ENCODE measurements around the gene FRK. TPM values are rescaled to one million over a fixed set of nuclear protein-coding genes. Genes with fewer than 3 reads are reported as not detected.

FRK gene
- polyA plus RNA-seq, 1 experiment, result 0.02 TPM

GRCh38 chr6:115901896-115902295 lies 158.8 kb downstream of the FRK start:
- H3K36me3 ChIP-seq (ENCODE audit: control insufficient read depth, insufficient read depth, low read length), result no peaks in the 10 kb centered on the region
- no peak for DNase-seq (ENCODE audit: low read depth)
- no peaks in the 10 kb centered on the region for H3K27me3 ChIP-seq (ENCODE audit: control insufficient read depth, insufficient read depth, low read length)
- no peak for TF ChIP-seq CTCF (IDR thresholded peaks at IDR 0.05; ENCODE audit: insufficient read depth, low read depth, low read length)
- no peak overlapping the region for H3K4me3 ChIP-seq (ENCODE audit: low read depth, low read length)
- ChIA-PET POLR2A (no interaction called here), CTCF (interaction anchor here (0.8 kb wide), 1 partner anchor 9 kb away, joined by 3 read pairs; no protein-coding TSS in a partner anchor)

GRCh38 chr6:115899730-115900282 lies 160.9 kb downstream of the FRK start:
- TF ChIP-seq CTCF (IDR thresholded peaks at IDR 0.05; ENCODE audit: insufficient read depth, low read depth, low read length), result no peak
- Histone ChIP-seq H3K4me3 (ENCODE audit: low read depth, low read length) (no peak overlapping the region), H3K36me3 (ENCODE audit: control insufficient read depth, insufficient read depth, low read length) (no peaks in the 10 kb centered on the region), H3K27me3 (ENCODE audit: control insufficient read depth, insufficient read depth, low read length) (no peaks in the 10 kb centered on the region)
- ChIA-PET POLR2A (no interaction called here), CTCF (interaction anchor here (1.2 to 1.5 kb wide), 2 partner anchors 9 to 1152 kb away, joined by 4 to 7 read pairs; no protein-coding TSS in a partner anchor)
- no peak for DNase-seq (ENCODE audit: low read depth)

GRCh38 chr6:115898246-115898645 lies 162.4 kb downstream of the FRK start:
- CTCF ChIA-PET, result interaction anchor here (1.4 kb wide), 1 partner anchor 1150 kb away, joined by 6 read pairs; no protein-coding TSS in a partner anchor
- Histone ChIP-seq H3K27me3 (ENCODE audit: control insufficient read depth, insufficient read depth, low read length) (no peaks in the 10 kb centered on the region), H3K36me3 (ENCODE audit: control insufficient read depth, insufficient read depth, low read length) (no peaks in the 10 kb centered on the region), H3K4me3 (ENCODE audit: low read depth, low read length) (no peak overlapping the region)
- no peak for TF ChIP-seq CTCF (IDR thresholded peaks at IDR 0.05; ENCODE audit: insufficient read depth, low read depth, low read length)
- POLR2A ChIA-PET, result no interaction called here
- DNase-seq (ENCODE audit: low read depth), result no peak

GRCh38 chr6:115896538-115897129 lies 164.1 kb downstream of the FRK start:
- TF ChIP-seq CTCF (IDR thresholded peaks at IDR 0.05; ENCODE audit: insufficient read depth, low read depth, low read length), result peak; percentile 76
- Histone ChIP-seq H3K4me3 (ENCODE audit: low read depth, low read length) (no peak overlapping the region), H3K27me3 (ENCODE audit: control insufficient read depth, insufficient read depth, low read length) (no peaks in the 10 kb centered on the region), H3K36me3 (ENCODE audit: control insufficient read depth, insufficient read depth, low read length) (no peaks in the 10 kb centered on the region)
- ChIA-PET POLR2A (no interaction called here), CTCF (interaction anchor here (0.6 to 2.2 kb wide), 15 partner anchors 9 to 1156 kb away, joined by 3 to 9 read pairs (median 3); no protein-coding TSS in a partner anchor)
- peak; percentile 1 for DNase-seq (ENCODE audit: low read depth)

- ChIA-PET CTCF (interaction anchor here (0.8 kb wide), 1 partner anchor 1146 kb away, joined by 3 read pairs; no protein-coding TSS in a partner anchor), POLR2A (no interaction called here)
- H3K36me3 ChIP-seq (ENCODE audit: control insufficient read depth, insufficient read depth, low read length), result no peaks in the 10 kb centered on the region
- H3K4me3 ChIP-seq (ENCODE audit: low read depth, low read length), result no peak overlapping the region
- no peak for TF ChIP-seq CTCF (IDR thresholded peaks at IDR 0.05; ENCODE audit: insufficient read depth, low read depth, low read length)
- no peaks in the 10 kb centered on the region for H3K27me3 ChIP-seq (ENCODE audit: control insufficient read depth, insufficient read depth, low read length)
- no peak for DNase-seq (ENCODE audit: low read depth)
Observed at GRCh38 chr6:115894426-115894992, 166.2 kb downstream of the FRK start.
